Trophoblast cell (in vitro differentiated cells and primary cell): ENCODE results near the gene CXADR.
"Not testable (repeated sequence)": the region's sequence is repeated elsewhere in the genome, so short reads cannot be mapped to it uniquely, and the experiment has no call there.

Experiments
- DNase-seq, 2 donors: peaks; one replicate each; pipeline ENCODE4 v3.0.0-alpha.2; 2016
- H2AFZ ChIP-seq: 2 replicates; pipeline ENCODE4 v1.6.1; 2013; ENCODE audit warnings: low read length, moderate library complexity, mild to moderate bottlenecking; ENCODE audit not compliant: insufficient read depth, poor library complexity
- H2AK5ac ChIP-seq: 2 replicates; pipeline ENCODE4 v1.6.1; 2013; ENCODE audit warnings: mild to moderate bottlenecking, low read length
- H2BK120ac ChIP-seq: 2 replicates; pipeline ENCODE4 v1.6.1; 2013; ENCODE audit warnings: low read length, mild to moderate bottlenecking, moderate library complexity; ENCODE audit not compliant: insufficient read depth, poor library complexity
- H2BK12ac ChIP-seq: 2 replicates; pipeline ENCODE4 v1.6.1; 2013; ENCODE audit warnings: mild to moderate bottlenecking, low read length, moderate library complexity
- H2BK5ac ChIP-seq: 2 replicates; pipeline ENCODE4 v1.6.1; 2013; ENCODE audit warnings: low read length, low read depth, moderate library complexity, mild to moderate bottlenecking; ENCODE audit not compliant: poor library complexity
- H3K14ac ChIP-seq: 2 replicates; pipeline ENCODE4 v1.6.1; 2013; ENCODE audit warnings: mild to moderate bottlenecking, low read length
- H3K18ac ChIP-seq: 2 replicates; pipeline ENCODE4 v1.6.1; 2013; ENCODE audit warnings: mild to moderate bottlenecking, low read length
- H3K23ac ChIP-seq: 2 replicates; pipeline ENCODE4 v1.6.1; 2013; ENCODE audit warnings: low read length
- H3K27ac ChIP-seq: 2 replicates; pipeline ENCODE4 v1.5.1; 2013; ENCODE audit warnings: low read depth, mild to moderate bottlenecking, inconsistent platforms, low read length, moderate library complexity
- H3K27me3 ChIP-seq: 2 replicates; pipeline ENCODE4 v1.6.1; 2013; ENCODE audit warnings: inconsistent platforms, mild to moderate bottlenecking, low read length, moderate library complexity; ENCODE audit not compliant: insufficient read depth
- H3K36me3 ChIP-seq, 2 experiments: 1 replicate in 1 of 2; 2 replicates in 1 of 2; pipeline ENCODE4 v1.6.1; 2013; ENCODE audit warnings: low read length in 2 of 2, mild to moderate bottlenecking in 2 of 2, moderate library complexity in 1 of 2; ENCODE audit not compliant: insufficient read depth in 2 of 2, control insufficient read depth in 1 of 2
- H3K4ac ChIP-seq: 2 replicates; pipeline ENCODE4 v1.6.1; 2013; ENCODE audit warnings: low read depth, mild to moderate bottlenecking, low read length, moderate library complexity
- H3K4me1 ChIP-seq, 2 experiments: 1 replicate in 1 of 2; 2 replicates in 1 of 2; pipeline ENCODE4 v1.6.1; 2013; ENCODE audit warnings: low read length in 2 of 2, mild to moderate bottlenecking in 2 of 2, moderate library complexity in 1 of 2; ENCODE audit not compliant: insufficient read depth in 2 of 2, control insufficient read depth in 1 of 2
- H3K4me2 ChIP-seq: 2 replicates; pipeline ENCODE4 v1.6.1; 2013; ENCODE audit warnings: inconsistent platforms, mild to moderate bottlenecking, low read length, moderate library complexity
- H3K4me3 ChIP-seq: 2 replicates; pipeline ENCODE4 v1.5.1; 2013; ENCODE audit warnings: mild to moderate bottlenecking, low read depth, low read length, inconsistent platforms
- H3K79me1 ChIP-seq: one replicate; pipeline ENCODE4 v1.6.1; 2013; ENCODE audit warnings: low read length
- H3K79me2 ChIP-seq: 2 replicates; pipeline ENCODE4 v1.6.1; 2013; ENCODE audit warnings: low read length, mild to moderate bottlenecking; ENCODE audit not compliant: control insufficient read depth, insufficient read depth, poor library complexity
- H3K9ac ChIP-seq: 2 replicates; pipeline ENCODE4 v1.6.1; 2013; ENCODE audit warnings: mild to moderate bottlenecking, low read length
- H3K9me3 ChIP-seq: 2 replicates; pipeline ENCODE4 v1.6.1; 2013; ENCODE audit warnings: low read depth, mild to moderate bottlenecking, control low read depth, inconsistent platforms, low read length; ENCODE audit not compliant: insufficient read depth
- H4K12ac ChIP-seq: 2 replicates; pipeline ENCODE4 v1.6.1; 2013; ENCODE audit warnings: low read depth, mild to moderate bottlenecking, low read length, moderate library complexity
- H4K8ac ChIP-seq: 2 replicates; pipeline ENCODE4 v1.6.1; 2013; ENCODE audit warnings: low read depth, mild to moderate bottlenecking, low read length, moderate library complexity
- H4K91ac ChIP-seq: one replicate; pipeline ENCODE4 v1.6.1; 2013; ENCODE audit warnings: low read depth, mild to moderate bottlenecking, low read length, moderate library complexity
- WGBS: extraction: QIAGEN DNeasy Blood & Tissue Kit; methylation state at CpG from one replicate; pipeline ENCODE4 v1.1.7; 2013; ENCODE audit warnings: missing lambda C conversion rate; ENCODE audit not compliant: insufficient read length, insufficient coverage; ENCODE audit errors: extremely low coverage; 5-methylcytosine and 5-hydroxymethylcytosine counted together

CXADR gene

GRCh38 chr21:17489565-17489964 is 23.3 kb upstream of the CXADR start:
- H2BK12ac ChIP-seq, H4K12ac ChIP-seq, H4K8ac ChIP-seq, H3K18ac ChIP-seq, H3K4me3 ChIP-seq, H3K4me1 ChIP-seq, H3K4me2 ChIP-seq, H2AK5ac ChIP-seq, H3K27me3 ChIP-seq, H3K9me3 ChIP-seq, H2BK120ac ChIP-seq, H3K23ac ChIP-seq, H4K91ac ChIP-seq, H2BK5ac ChIP-seq, H3K27ac ChIP-seq, H3K4ac ChIP-seq, H3K79me2 ChIP-seq, H3K9ac ChIP-seq, H3K14ac ChIP-seq, DNase-seq, H3K79me1 ChIP-seq, H2AFZ ChIP-seq, H3K36me3 ChIP-seq: not testable (repeated sequence)
- no CpG with 5 or more reads among the region's 3 CpGs for WGBS

- Histone ChIP-seq H3K23ac (no peak overlapping the region), H4K91ac (no peak overlapping the region), H3K14ac (no peak overlapping the region), H3K4ac (no peak overlapping the region), H3K79me2 (no peaks in the 10 kb centered on the region), H3K79me1 (no peaks in the 10 kb centered on the region), H3K27ac (no peak overlapping the region), H3K4me1 (no peaks in the 10 kb centered on the region), H2BK5ac (no peak overlapping the region), H4K8ac (no peak overlapping the region), H2BK120ac (no peak overlapping the region), H3K4me2 (no peak overlapping the region), H3K4me3 (no peak overlapping the region), H2AFZ (no peak overlapping the region), H2AK5ac (no peak overlapping the region), H3K36me3 (no peaks in the 10 kb centered on the region), H3K9ac (no peak overlapping the region), H4K12ac (no peak overlapping the region), H3K27me3 (no peaks in the 10 kb centered on the region), H2BK12ac (no peak overlapping the region), H3K18ac (no peak overlapping the region), H3K9me3 (peaks cover 2% of the 10 kb centered on the region)
- whole genome bisulfite sequencing, result no CpG with 5 or more reads among the region's 7 CpGs
- DNase-seq, result peak in 1 of 2 donors; percentile 16
Measured at GRCh38 chr21:17491716-17492414, 21.0 kb upstream of the CXADR start.

GRCh38 chr21:17492415-17493168 is 20.3 kb upstream of the CXADR start:
- no peak for DNase-seq
- no peak overlapping the region for H3K4ac ChIP-seq
- H2BK5ac ChIP-seq, result no peak overlapping the region
- no peaks in the 10 kb centered on the region for H3K4me1 ChIP-seq
- WGBS, result no CpG with 5 or more reads among the region's 6 CpGs
- no peak overlapping the region for H3K27ac ChIP-seq
- H3K36me3 ChIP-seq, result no peaks in the 10 kb centered on the region
- no peak overlapping the region for H4K8ac ChIP-seq
- no peak overlapping the region for H4K12ac ChIP-seq
- H2AK5ac ChIP-seq, result no peak overlapping the region
- H3K79me1 ChIP-seq, result no peaks in the 10 kb centered on the region
- H3K4me3 ChIP-seq, result no peak overlapping the region
- no peak overlapping the region for H3K4me2 ChIP-seq
- no peak overlapping the region for H3K14ac ChIP-seq
- H4K91ac ChIP-seq, result no peak overlapping the region
- H3K9me3 ChIP-seq, result peaks cover 2% of the 10 kb centered on the region
- H3K9ac ChIP-seq, result no peak overlapping the region
- H2AFZ ChIP-seq, result no peak overlapping the region
- no peaks in the 10 kb centered on the region for H3K79me2 ChIP-seq
- peak overlapping the region; percentile 49 for H3K23ac ChIP-seq
- H3K27me3 ChIP-seq, result no peaks in the 10 kb centered on the region
- H2BK12ac ChIP-seq, result no peak overlapping the region
- H2BK120ac ChIP-seq, result no peak overlapping the region
- H3K18ac ChIP-seq, result no peak overlapping the region

GRCh38 chr21:17494051-17494450 is 18.8 kb upstream of the CXADR start:
- Histone ChIP-seq H3K4me2 (no peak overlapping the region), H3K27ac (no peak overlapping the region), H3K4me1 (no peaks in the 10 kb centered on the region), H3K79me1 (no peaks in the 10 kb centered on the region), H2BK12ac (no peak overlapping the region), H4K8ac (no peak overlapping the region), H3K9ac (no peak overlapping the region), H2AK5ac (no peak overlapping the region), H3K14ac (no peak overlapping the region), H2BK5ac (no peak overlapping the region), H4K91ac (no peak overlapping the region), H3K27me3 (no peaks in the 10 kb centered on the region), H3K23ac (no peak overlapping the region), H3K4me3 (no peak overlapping the region), H3K9me3 (peaks cover 2% of the 10 kb centered on the region), H2AFZ (no peak overlapping the region), H3K79me2 (no peaks in the 10 kb centered on the region), H4K12ac (no peak overlapping the region), H3K36me3 (no peaks in the 10 kb centered on the region), H3K18ac (no peak overlapping the region), H3K4ac (no peak overlapping the region), H2BK120ac (no peak overlapping the region)
- no CpG with 5 or more reads among the region's 3 CpGs for WGBS
- no peak for DNase-seq
